ENCODE measurements around the gene RHOH. TPM values are rescaled to one million over a fixed set of nuclear protein-coding genes. Genes with fewer than 3 reads are reported as not detected.
"Not testable (repeated sequence)": the region's sequence is repeated elsewhere in the genome, so short reads cannot be mapped to it uniquely, and the experiment has no call there.

RHOH gene
- total RNA-seq, 1 donor = not detected

- no peak for TF ChIP-seq CTCF (IDR thresholded peaks at IDR 0.05; ENCODE audit: insufficient read depth, low read length)
- no peak for DNase-seq (ENCODE audit: low read depth)
- H3K4me3 ChIP-seq (ENCODE audit: low read depth, low read length) = no peak overlapping the region
Observed at GRCh38 chr4:40280586-40280985, 83.8 kb downstream of the RHOH start.

- no peak overlapping the region for H3K4me3 ChIP-seq (ENCODE audit: low read depth, low read length)
- DNase-seq (ENCODE audit: low read depth) = no peak
- no peak for TF ChIP-seq CTCF (IDR thresholded peaks at IDR 0.05; ENCODE audit: insufficient read depth, low read length)
Observed at GRCh38 chr4:40281099-40281498, 84.3 kb downstream of the RHOH start.

GRCh38 chr4:40281913-40282312, 85.1 kb downstream of the RHOH start:
- no peak for TF ChIP-seq CTCF (IDR thresholded peaks at IDR 0.05; ENCODE audit: insufficient read depth, low read length)
- DNase-seq (ENCODE audit: low read depth) = no peak
- H3K4me3 ChIP-seq (ENCODE audit: low read depth, low read length) = no peak overlapping the region

GRCh38 chr4:40282857-40283256, 86.0 kb downstream of the RHOH start:
- DNase-seq (ENCODE audit: low read depth); H3K4me3 ChIP-seq (ENCODE audit: low read depth, low read length): not testable (repeated sequence)

GRCh38 chr4:40283413-40283812, 86.6 kb downstream of the RHOH start:
- no peak for TF ChIP-seq CTCF (IDR thresholded peaks at IDR 0.05; ENCODE audit: insufficient read depth, low read length)
- no peak for DNase-seq (ENCODE audit: low read depth)
- H3K4me3 ChIP-seq (ENCODE audit: low read depth, low read length) = no peak overlapping the region

- H3K4me3 ChIP-seq (ENCODE audit: low read depth, low read length) = no peak overlapping the region
- TF ChIP-seq CTCF (IDR thresholded peaks at IDR 0.05; ENCODE audit: insufficient read depth, low read length) = no peak
- no peak for DNase-seq (ENCODE audit: low read depth)
Observed at GRCh38 chr4:40283968-40284367, 87.1 kb downstream of the RHOH start.

GRCh38 chr4:40285692-40286091, 88.9 kb downstream of the RHOH start:
- DNase-seq (ENCODE audit: low read depth) = no peak
- no peak for TF ChIP-seq CTCF (IDR thresholded peaks at IDR 0.05; ENCODE audit: insufficient read depth, low read length)
- no peak overlapping the region for H3K4me3 ChIP-seq (ENCODE audit: low read depth, low read length)

All from fibroblast of the aortic adventitia (primary cell).